Mesenchymal stem cell (in vitro differentiated cells and primary cell): ENCODE data around the gene FGF7.

Source experiments
- DNase-seq: peaks from one replicate; pipeline ENCODE4 v3.0.0-alpha.2; 2013
- H2AFZ ChIP-seq: one replicate; pipeline ENCODE4 v1.6.1; 2013; ENCODE audit warnings: low read depth, mild to moderate bottlenecking, control low read depth, inconsistent platforms, low read length, moderate library complexity
- H2AK5ac ChIP-seq: 2 replicates; pipeline ENCODE4 v1.6.1; 2013; ENCODE audit warnings: low read length, moderate library complexity, mild to moderate bottlenecking, inconsistent platforms; ENCODE audit not compliant: severe bottlenecking
- H2BK120ac ChIP-seq: one replicate; pipeline ENCODE4 v1.6.1; 2013; ENCODE audit warnings: low read depth, mild to moderate bottlenecking, inconsistent platforms, low read length, moderate library complexity
- H2BK12ac ChIP-seq, 2 experiments: one replicate each; pipeline ENCODE4 v1.6.1; 2013; ENCODE audit warnings: inconsistent platforms in 2 of 2, low read length in 2 of 2, mild to moderate bottlenecking in 2 of 2, moderate library complexity in 2 of 2, control low read depth in 1 of 2
- H2BK15ac ChIP-seq: one replicate; pipeline ENCODE4 v1.6.1; 2013; ENCODE audit warnings: mild to moderate bottlenecking, low read depth, inconsistent platforms; ENCODE audit not compliant: poor library complexity, severe bottlenecking
- H2BK5ac ChIP-seq: 2 replicates; pipeline ENCODE4 v1.6.1; 2013; ENCODE audit warnings: low read depth, mild to moderate bottlenecking, low read length, control low read depth, inconsistent platforms; ENCODE audit not compliant: poor library complexity, severe bottlenecking
- H3K14ac ChIP-seq, 2 experiments: one replicate each; pipeline ENCODE4 v1.6.1; 2013; ENCODE audit warnings: inconsistent platforms in 2 of 2, low read length in 2 of 2, control low read depth in 1 of 2, mild to moderate bottlenecking in 1 of 2, moderate library complexity in 1 of 2
- H3K18ac ChIP-seq, 2 experiments: one replicate each; pipeline ENCODE4 v1.6.1; 2013; ENCODE audit warnings: inconsistent platforms in 2 of 2, low read length in 2 of 2, control low read depth in 1 of 2, low read depth in 1 of 2, mild to moderate bottlenecking in 1 of 2
- H3K23ac ChIP-seq, 2 experiments: one replicate each; pipeline ENCODE4 v1.6.1; 2013; ENCODE audit warnings: inconsistent platforms in 2 of 2, low read length in 2 of 2, mild to moderate bottlenecking in 2 of 2, moderate library complexity in 2 of 2, control low read depth in 1 of 2
- H3K27ac ChIP-seq: 2 replicates; pipeline ENCODE4 v1.5.1; 2013; ENCODE audit warnings: mild to moderate bottlenecking, moderate library complexity, low read length, control low read depth, inconsistent platforms; ENCODE audit not compliant: poor library complexity, severe bottlenecking
- H3K27me3 ChIP-seq, 2 experiments: 2 replicates each; pipeline versions ENCODE4 v1.6.1 to v1.7.0; 2013; ENCODE audit warnings: low read length in 2 of 2, mild to moderate bottlenecking in 2 of 2, moderate library complexity in 2 of 2, control low read depth in 1 of 2, inconsistent platforms in 1 of 2; ENCODE audit not compliant: control insufficient read depth in 1 of 2, insufficient read depth in 1 of 2
- H3K36me3 ChIP-seq, 2 experiments: 2 replicates each; pipeline versions ENCODE4 v1.6.1 to v1.7.0; 2013; ENCODE audit warnings: low read length in 2 of 2, control low read depth in 1 of 2, inconsistent platforms in 1 of 2, low read depth in 1 of 2, mild to moderate bottlenecking in 1 of 2; ENCODE audit not compliant: insufficient read depth in 2 of 2, control insufficient read depth in 1 of 2
- H3K4ac ChIP-seq, 2 experiments: one replicate each; pipeline ENCODE4 v1.6.1; 2013; ENCODE audit warnings: inconsistent platforms in 2 of 2, low read length in 2 of 2, mild to moderate bottlenecking in 2 of 2, moderate library complexity in 2 of 2, control low read depth in 1 of 2, low read depth in 1 of 2
- H3K4me1 ChIP-seq: 2 replicates; pipeline ENCODE4 v1.6.1; 2013; ENCODE audit warnings: low read depth, low read length, control low read depth; ENCODE audit not compliant: control insufficient read depth, insufficient read depth
- H3K4me2 ChIP-seq: 2 replicates; pipeline ENCODE4 v1.6.1; 2013; ENCODE audit warnings: low read length, mild to moderate bottlenecking, inconsistent platforms; ENCODE audit not compliant: poor library complexity, severe bottlenecking
- H3K4me3 ChIP-seq, 2 experiments: 2 replicates each; pipeline versions ENCODE4 v1.5.1 to v1.7.0; 2013; ENCODE audit warnings: low read length in 2 of 2, mild to moderate bottlenecking in 2 of 2, control low read depth in 1 of 2, low read depth in 1 of 2; ENCODE audit not compliant: insufficient read depth in 1 of 2
- H3K79me1 ChIP-seq: replicated peaks from 2 replicates; pipeline ENCODE4 v1.6.1; 2013; ENCODE audit warnings: mild to moderate bottlenecking, control low read depth, low read length, inconsistent platforms; ENCODE audit not compliant: poor library complexity, severe bottlenecking
- H3K9ac ChIP-seq: 2 replicates; pipeline ENCODE4 v1.7.0; 2013; ENCODE audit warnings: mild to moderate bottlenecking, low read length, moderate library complexity
- H3K9me3 ChIP-seq: 2 replicates; pipeline ENCODE4 v1.7.0; 2013; ENCODE audit warnings: mild to moderate bottlenecking, low read length; ENCODE audit not compliant: control insufficient read depth
- H4K8ac ChIP-seq: one replicate; pipeline ENCODE4 v1.6.1; 2013; ENCODE audit warnings: inconsistent platforms, mild to moderate bottlenecking, low read length, moderate library complexity
- H4K91ac ChIP-seq: one replicate; pipeline ENCODE4 v1.6.1; 2013; ENCODE audit warnings: mild to moderate bottlenecking, low read length, inconsistent platforms
- WGBS: methylation state at CpG from one replicate; pipeline ENCODE4 v1.1.7; 2013; ENCODE audit warnings: mixed read lengths; 5-methylcytosine and 5-hydroxymethylcytosine counted together

The FGF7 gene

DNA sequence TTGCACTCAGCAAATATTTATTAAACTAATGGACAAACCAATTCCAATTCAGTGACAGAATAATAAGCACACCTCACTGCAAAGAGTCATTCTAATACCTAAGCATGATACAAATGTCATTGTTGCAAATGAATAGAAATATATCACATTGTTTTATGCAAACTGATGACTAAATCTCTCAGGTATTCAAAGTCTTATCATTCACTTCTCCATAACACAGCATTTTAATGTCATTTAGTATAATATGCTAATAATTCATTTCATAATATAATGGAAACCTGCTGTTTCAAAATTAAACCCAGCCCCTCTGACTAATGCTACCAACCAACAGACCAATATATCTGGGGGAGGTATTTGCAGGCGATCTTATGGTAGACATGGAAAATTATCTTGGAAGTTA, 71.8 kb downstream of the FGF7 start:
- Histone ChIP-seq H3K27ac (no peak overlapping the region), H2BK5ac (no peak overlapping the region), H3K23ac (no peak overlapping the region), H3K4me1 (no peaks in the 10 kb centered on the region), H2BK120ac (no peak overlapping the region), H3K36me3 (no peaks in the 10 kb centered on the region), H3K4me3 (no peak overlapping the region), H2AK5ac (no peak overlapping the region), H3K4me2 (no peak overlapping the region), H3K9ac (peak overlapping the region; percentile 43), H3K9me3 (no peaks in the 10 kb centered on the region), H3K4ac (no peak overlapping the region), H4K91ac (no peak overlapping the region), H2BK15ac (no peak overlapping the region), H3K18ac (no peak overlapping the region), H2BK12ac (no peak overlapping the region), H3K27me3 (no peaks in the 10 kb centered on the region), H4K8ac (no peak overlapping the region), H2AFZ (no peak overlapping the region), H3K14ac (no peak overlapping the region), H3K79me1 (no peaks in the 10 kb centered on the region)
- DNase-seq, result no peak
- no CpG with 5 or more reads among the region's 1 CpG for WGBS

GRCh38 chr15:49495993-49496753, 73.1 kb downstream of the FGF7 start:
- H2AK5ac ChIP-seq, result no peak overlapping the region
- no peak overlapping the region for H2BK5ac ChIP-seq
- no peak overlapping the region for H3K27ac ChIP-seq
- no peak overlapping the region for H3K23ac ChIP-seq
- no peak overlapping the region for H3K4ac ChIP-seq
- H3K18ac ChIP-seq, result no peak overlapping the region
- no peak overlapping the region for H3K4me3 ChIP-seq
- H3K9me3 ChIP-seq, result peaks cover 7% of the 10 kb centered on the region
- H4K91ac ChIP-seq, result no peak overlapping the region
- no peaks in the 10 kb centered on the region for H3K4me1 ChIP-seq
- H2BK12ac ChIP-seq, result no peak overlapping the region
- H3K27me3 ChIP-seq, result no peaks in the 10 kb centered on the region
- H3K79me1 ChIP-seq, result no peaks in the 10 kb centered on the region
- no peaks in the 10 kb centered on the region for H3K36me3 ChIP-seq
- peak overlapping the region; percentile 55 for H3K9ac ChIP-seq
- H2AFZ ChIP-seq, result no peak overlapping the region
- peak; percentile 38 for DNase-seq
- 100% methylated on average over 1 of the region's 3 CpGs for WGBS
- H3K4me2 ChIP-seq, result no peak overlapping the region
- H4K8ac ChIP-seq, result no peak overlapping the region
- no peak overlapping the region for H2BK15ac ChIP-seq
- no peak overlapping the region for H2BK120ac ChIP-seq
- no peak overlapping the region for H3K14ac ChIP-seq

- Histone ChIP-seq H2BK5ac (no peak overlapping the region), H2BK120ac (no peak overlapping the region), H3K9me3 (peaks cover 20% of the 10 kb centered on the region), H3K23ac (no peak overlapping the region), H3K27me3 (no peaks in the 10 kb centered on the region), H2AFZ (no peak overlapping the region), H2BK12ac (no peak overlapping the region), H2AK5ac (no peak overlapping the region), H3K18ac (no peak overlapping the region), H2BK15ac (no peak overlapping the region), H3K9ac (no peak overlapping the region), H3K4me2 (no peak overlapping the region), H3K4me3 (no peak overlapping the region), H3K14ac (no peak overlapping the region), H3K79me1 (no peaks in the 10 kb centered on the region), H4K91ac (no peak overlapping the region), H3K27ac (no peak overlapping the region), H3K4ac (no peak overlapping the region), H4K8ac (no peak overlapping the region), H3K36me3 (no peaks in the 10 kb centered on the region), H3K4me1 (no peaks in the 10 kb centered on the region)
- DNase-seq, result no peak
- WGBS, result 90% methylated on average over 1 of the region's 1 CpG
These were observed 78.5 kb downstream of the FGF7 start for GRCh38 chr15:49501586-49501985.

DNA sequence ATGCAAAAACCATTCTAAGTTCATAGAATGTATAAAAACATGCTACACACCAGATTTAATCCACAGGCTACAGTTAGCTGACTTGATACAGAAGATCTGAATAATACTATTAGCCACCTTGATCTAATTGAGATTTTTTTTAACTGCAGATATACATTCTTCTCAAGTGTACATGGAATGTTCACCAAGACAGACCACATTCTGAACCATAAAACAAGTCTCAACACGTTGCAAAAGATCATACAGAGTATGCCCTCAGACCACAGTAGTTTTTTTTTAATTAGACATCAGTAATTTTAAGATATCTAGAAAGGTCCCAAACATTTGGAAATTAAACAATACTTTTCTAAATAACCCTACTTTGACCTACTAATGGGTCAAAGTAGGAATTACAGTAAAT, 83.3 kb downstream of the FGF7 start:
- Histone ChIP-seq H3K9ac (no peak overlapping the region), H3K9me3 (peaks cover 12% of the 10 kb centered on the region), H2AK5ac (no peak overlapping the region), H3K4ac (no peak overlapping the region), H2BK5ac (no peak overlapping the region), H2BK120ac (no peak overlapping the region), H4K91ac (no peak overlapping the region), H3K4me3 (no peak overlapping the region), H3K27ac (no peak overlapping the region), H3K4me2 (no peak overlapping the region), H3K79me1 (no peaks in the 10 kb centered on the region), H2AFZ (no peak overlapping the region), H3K4me1 (no peaks in the 10 kb centered on the region), H3K36me3 (no peaks in the 10 kb centered on the region), H2BK12ac (no peak overlapping the region), H3K27me3 (no peaks in the 10 kb centered on the region), H3K18ac (no peak overlapping the region), H2BK15ac (no peak overlapping the region), H3K23ac (no peak overlapping the region), H3K14ac (no peak overlapping the region), H4K8ac (no peak overlapping the region)
- no CpG with 5 or more reads among the region's 1 CpG for WGBS
- DNase-seq, result no peak
